HEK293 (cell line): ENCODE measurements around the gene RETREG3.

Source experiments
- CTCF ChIA-PET: fragments of 350-600 bp; formaldehyde crosslinking; extraction: SDS; loops from one replicate; lab custom pipeline; 2021; ENCODE audit warnings: antibody characterized with exemption; lab: Yijun Ruan, JAX
- POLR2A ChIA-PET: fragments of 300-600 bp; formaldehyde crosslinking; extraction: SDS; loops from one replicate; lab custom pipeline; 2020; ENCODE audit warnings: antibody characterized with exemption, inconsistent platforms; lab: Yijun Ruan, JAX
- H3K27ac ChIP-seq: fragments of 200-500 bp; sonication (Bioruptor generic); 2 replicates; pipeline ENCODE4 v1.5.1; 2014; ENCODE audit warnings: low read depth, low read length, control low read depth, inconsistent platforms; ENCODE audit errors: extremely low read depth
- H3K36me3 ChIP-seq, 2 experiments: fragments of 200-500 bp in 1 of 2; sonication (Bioruptor generic) in 1 of 2; 1 replicate in 1 of 2; 2 replicates in 1 of 2; pipeline ENCODE4 v1.5.1; 2014 to 2017; ENCODE audit warnings: inconsistent platforms in 2 of 2, low read length in 2 of 2; ENCODE audit not compliant: control insufficient read depth in 2 of 2, insufficient read depth in 1 of 2
- H3K4me1 ChIP-seq: fragments of 200-500 bp; sonication (Bioruptor generic); 2 replicates; pipeline ENCODE4 v1.5.1; 2014; ENCODE audit warnings: mild to moderate bottlenecking, low read length, inconsistent platforms; ENCODE audit not compliant: control insufficient read depth, insufficient read depth
- H3K4me3 ChIP-seq: 2 replicates; pipeline ENCODE4 v1.5.1; 2011; ENCODE audit warnings: low read depth, mild to moderate bottlenecking, control low read depth, low read length, moderate library complexity
- H3K9me3 ChIP-seq: fragments of 200-500 bp; sonication (Bioruptor generic); 2 replicates; pipeline ENCODE4 v1.5.1; 2014; ENCODE audit warnings: low read depth, low read length, inconsistent platforms; ENCODE audit not compliant: control insufficient read depth, insufficient read depth
- ELK4 ChIP-seq: IDR thresholded peaks from 2 replicates; pipeline ENCODE4 v1.6.1; 2011; ENCODE audit warnings: mild to moderate bottlenecking, low read depth, low read length, borderline replicate concordance
- GFI1B ChIP-seq: fragments of 450-650 bp; formaldehyde crosslinking; IDR thresholded peaks from 2 replicates; pipeline ENCODE4 v1.5.1; 2016; ENCODE audit warnings: missing biosample characterization, missing genetic modification characterization
- IKZF3 ChIP-seq: fragments of 450-650 bp; IDR thresholded peaks from 2 replicates; pipeline ENCODE4 v1.5.0; 2018; ENCODE audit warnings: missing biosample characterization, mild to moderate bottlenecking, missing genetic modification characterization, moderate library complexity
- KLF17 ChIP-seq: fragments of 450-650 bp; formaldehyde crosslinking; IDR thresholded peaks from 2 replicates; pipeline ENCODE4 v1.5.1; 2016; ENCODE audit warnings: missing biosample characterization, missing genetic modification characterization
- SP3 ChIP-seq: fragments of 450-650 bp; formaldehyde crosslinking; IDR thresholded peaks from 2 replicates; pipeline ENCODE4 v1.5.1; 2016; ENCODE audit warnings: missing biosample characterization, missing genetic modification characterization
- ZBTB20 ChIP-seq: fragments of 450-650 bp; formaldehyde crosslinking; IDR thresholded peaks from 2 replicates; pipeline ENCODE4 v1.5.1; 2016; ENCODE audit warnings: missing biosample characterization, missing genetic modification characterization
- ZFP37 ChIP-seq: fragments of 450-650 bp; formaldehyde crosslinking; IDR thresholded peaks from 2 replicates; pipeline ENCODE4 v1.5.1; 2016; ENCODE audit warnings: missing biosample characterization, missing genetic modification characterization
- ZNF114 ChIP-seq: fragments of 450-650 bp; formaldehyde crosslinking; IDR thresholded peaks from 2 replicates; pipeline ENCODE4 v1.5.0; 2017; ENCODE audit warnings: missing biosample characterization, missing genetic modification characterization
- ZNF426 ChIP-seq: fragments of 450-650 bp; formaldehyde crosslinking; IDR thresholded peaks from 2 replicates; pipeline ENCODE4 v1.5.1; 2017; ENCODE audit warnings: missing biosample characterization, missing genetic modification characterization, mild to moderate bottlenecking, inconsistent platforms, moderate library complexity
- ZNF488 ChIP-seq: fragments of 450-650 bp; formaldehyde crosslinking; IDR thresholded peaks from 2 replicates; pipeline ENCODE4 v1.5.1; 2016; ENCODE audit warnings: missing biosample characterization, missing genetic modification characterization
- ZNF626 ChIP-seq: fragments of 450-650 bp; sonication (Bioruptor Pico); formaldehyde crosslinking; IDR thresholded peaks from 2 replicates; pipeline ENCODE4 v1.5.1; 2018; ENCODE audit warnings: missing biosample characterization, missing genetic modification characterization, inconsistent platforms
- ZNF654 ChIP-seq: fragments of 450-650 bp; formaldehyde crosslinking; IDR thresholded peaks from 2 replicates; pipeline ENCODE4 v1.5.1; 2016; ENCODE audit warnings: low read depth, missing biosample characterization, missing genetic modification characterization
- ZNF664 ChIP-seq: fragments of 450-650 bp; formaldehyde crosslinking; IDR thresholded peaks from 2 replicates; pipeline ENCODE4 v1.5.1; 2016; ENCODE audit warnings: missing biosample characterization, missing genetic modification characterization
- ZNF704 ChIP-seq: fragments of 450-650 bp; formaldehyde crosslinking; IDR thresholded peaks from 2 replicates; pipeline ENCODE4 v1.5.1; 2016; ENCODE audit warnings: missing biosample characterization, missing genetic modification characterization
- ZNF747 ChIP-seq: fragments of 450-650 bp; formaldehyde crosslinking; IDR thresholded peaks from 2 replicates; pipeline ENCODE4 v1.5.1; 2016; ENCODE audit warnings: missing biosample characterization, missing genetic modification characterization
- ZNF76 ChIP-seq: fragments of 450-650 bp; formaldehyde crosslinking; IDR thresholded peaks from 2 replicates; pipeline ENCODE4; 2016; ENCODE audit warnings: low read depth, missing biosample characterization, missing genetic modification characterization, borderline replicate concordance
- ZNF830 ChIP-seq: fragments of 450-650 bp; IDR thresholded peaks from 2 replicates; pipeline ENCODE4 v1.5.0; 2018; ENCODE audit warnings: missing biosample characterization, missing genetic modification characterization, low read depth, mild to moderate bottlenecking, moderate library complexity

RETREG3 gene

GRCh38 chr17:42596386-42596785, 12.8 kb downstream of the RETREG3 start:
- Histone ChIP-seq H3K4me3 (no peak overlapping the region), H3K36me3 (peaks cover 11 to 20% of the 10 kb centered on the region in 2 experiments), H3K9me3 (no peaks in the 10 kb centered on the region), H3K27ac (no peak overlapping the region), H3K4me1 (no peaks in the 10 kb centered on the region)
- TF ChIP-seq SP3 (tag by site-specific recombination), result no peak
- TF ChIP-seq ZNF704 (tag by site-specific recombination), result no peak
- no peak for TF ChIP-seq ZNF654 (tag by site-specific recombination)
- TF ChIP-seq ZNF76 (tag by site-specific recombination), result no peak
- no peak for TF ChIP-seq ELK4
- ChIA-PET CTCF (interaction anchor here (0.6 to 3.8 kb wide), 3 partner anchors 12 to 18 kb away, joined by 3 to 19 read pairs (median 3); partner anchors contain the start of gene TUBG1), POLR2A (interaction anchor here (1.2 kb wide), 1 partner anchor 63 kb away, joined by 4 read pairs; the partner anchor contains the start of gene TUBG2)

- no peak overlapping the region for H3K27ac ChIP-seq
- no peaks in the 10 kb centered on the region for H3K9me3 ChIP-seq
- ChIA-PET POLR2A (interaction anchor here (1.0 to 1.4 kb wide), 2 partner anchors 18 to 182 kb away, joined by 3 read pairs; partner anchors contain the start of genes RETREG3, TUBG1 and VPS25), CTCF (interaction anchor here (1.6 to 2.7 kb wide), 2 partner anchors 13 to 89 kb away, joined by 5 to 20 read pairs; partner anchors contain the start of gene PSMC3IP)
- no peak overlapping the region for H3K4me3 ChIP-seq
- TF ChIP-seq ZNF664 (tag by site-specific recombination) (no peak), ZNF114 (no peak), ZNF488 (tag by site-specific recombination) (no peak), ZFP37 (tag by site-specific recombination) (no peak), ZNF830 (no peak), IKZF3 (no peak), ELK4 (no peak), ZBTB20 (tag by site-specific recombination) (no peak), ZNF426 (tag by site-specific recombination) (no peak), KLF17 (tag by site-specific recombination) (no peak), ZNF626 (tag by site-specific recombination) (no peak), SP3 (tag by site-specific recombination) (no peak), ZNF747 (tag by site-specific recombination) (no peak), GFI1B (tag by site-specific recombination) (no peak)
- H3K36me3 ChIP-seq, result peaks cover 40 to 66% of the 10 kb centered on the region in 2 experiments
- no peaks in the 10 kb centered on the region for H3K4me1 ChIP-seq
Measured at GRCh38 chr17:42591411-42591810, 17.8 kb downstream of the RETREG3 start.
